Endothelial cell of umbilical vein (primary cell): ENCODE data around the gene MC1R. TPM values are rescaled to one million over a fixed set of nuclear protein-coding genes. Genes with fewer than 3 reads are reported as not detected.

Experiments used
- BruUV-seq: library from RNA; stranded (reverse); fragments of 400-500 nt; replicated peaks from 2 replicates; lab custom pipeline; 2021; lab: Mats Ljungman, UMichigan
- CTCF ChIA-PET: fragments of 300-600, 350-600 bp; sonication (Branson Sonifier 250); formaldehyde crosslinking; loops from one replicate; lab custom pipeline; 2021; ENCODE audit warnings: antibody characterized with exemption, inconsistent platforms; lab: Charles Lee
- POLR2A ChIA-PET: fragments of 300-600, 350-600 bp; sonication (Branson Sonifier 250); formaldehyde crosslinking; loops from one replicate; lab custom pipeline; 2021; ENCODE audit warnings: antibody characterized with exemption, inconsistent platforms; lab: Charles Lee
- DNase-seq: peaks from one replicate; pipeline ENCODE4 v3.0.0-alpha.2; 2011; ENCODE audit warnings: low read depth, low spot score
- FAIRE-seq: peaks from 2 replicates; lab custom pipeline; 2011; peaks lifted over from hg19 to GRCh38; lab: Jason Lieb, UNC
- H2AFZ ChIP-seq: 2 replicates; pipeline ENCODE4 v1.6.0; 2012; ENCODE audit warnings: low read depth, low read length, control low read depth, inconsistent platforms
- H3K27ac ChIP-seq: 2 replicates; pipeline ENCODE4 v1.5.1; 2011; ENCODE audit warnings: low read depth, mild to moderate bottlenecking, control low read depth, low read length, moderate library complexity; ENCODE audit not compliant: insufficient read depth
- H3K27me3 ChIP-seq, 2 experiments: 2 replicates each; pipeline versions ENCODE4 v1.6.0 to v1.6.1; 2011; ENCODE audit warnings: low read length in 2 of 2, mixed read lengths in 1 of 2; ENCODE audit not compliant: control insufficient read depth in 2 of 2, insufficient read depth in 2 of 2
- H3K36me3 ChIP-seq, 2 experiments: 2 replicates in 1 of 2; 3 replicates in 1 of 2; pipeline ENCODE4 v1.5.1; 2011; ENCODE audit warnings: low read length in 2 of 2, mild to moderate bottlenecking in 1 of 2, moderate library complexity in 1 of 2; ENCODE audit not compliant: control insufficient read depth in 2 of 2, insufficient read depth in 2 of 2; ENCODE audit errors: extremely low read depth in 1 of 2
- H3K4me1 ChIP-seq: 3 replicates; pipeline ENCODE4 v1.5.1; 2011; ENCODE audit warnings: mild to moderate bottlenecking, low read length; ENCODE audit not compliant: control insufficient read depth, insufficient read depth; ENCODE audit errors: extremely low read depth
- H3K4me2 ChIP-seq: 2 replicates; pipeline ENCODE4 v1.6.1; 2011; ENCODE audit warnings: low read length, control low read depth, mixed read lengths; ENCODE audit not compliant: insufficient read depth
- H3K4me3 ChIP-seq, 3 experiments: fragments of 200-600 bp in 1 of 3; sonication (generic), shearing (Covaris generic) in 1 of 3; replicated peaks in 1 of 3; 2 replicates each; pipeline ENCODE4 v1.5.1; 2011 to 2016; ENCODE audit warnings: control low read depth in 3 of 3, low read length in 3 of 3, mild to moderate bottlenecking in 2 of 3, inconsistent platforms in 1 of 3, low read depth in 1 of 3, moderate library complexity in 1 of 3; ENCODE audit not compliant: insufficient read depth in 1 of 3
- H3K79me2 ChIP-seq: 2 replicates; pipeline ENCODE4 v1.6.0; 2012; ENCODE audit warnings: low read length, inconsistent platforms; ENCODE audit not compliant: control insufficient read depth, insufficient read depth
- H3K9ac ChIP-seq: replicated peaks from 2 replicates; pipeline ENCODE3; 2011; ENCODE audit warnings: low read length, control low read depth; ENCODE audit not compliant: insufficient read depth; ENCODE audit errors: extremely low read depth
- H3K9me1 ChIP-seq: replicated peaks from 3 replicates; pipeline ENCODE4 v1.6.0; 2011; ENCODE audit warnings: mild to moderate bottlenecking, low read length; ENCODE audit not compliant: control insufficient read depth, insufficient read depth; ENCODE audit errors: extremely low read depth
- H3K9me3 ChIP-seq: replicated peaks from 2 replicates; pipeline ENCODE4 v1.5.1; 2012; ENCODE audit warnings: low read length, inconsistent platforms; ENCODE audit not compliant: control insufficient read depth, insufficient read depth
- H4K20me1 ChIP-seq: replicated peaks from 2 replicates; pipeline ENCODE3; 2011; ENCODE audit warnings: mild to moderate bottlenecking, low read length; ENCODE audit not compliant: control insufficient read depth, insufficient read depth; ENCODE audit errors: extremely low read depth
- EZH2 ChIP-seq: IDR thresholded peaks from 2 replicates; pipeline ENCODE4 v1.6.1; 2012; ENCODE audit warnings: borderline replicate concordance, low read depth, mild to moderate bottlenecking, moderate library complexity, low read length, inconsistent platforms; ENCODE audit not compliant: severe bottlenecking
- FOS ChIP-seq: IDR thresholded peaks from 2 replicates; pipeline ENCODE4 v1.6.1; 2011; ENCODE audit warnings: mild to moderate bottlenecking, low read length, moderate library complexity, borderline replicate concordance; ENCODE audit not compliant: insufficient read depth
- GATA2 ChIP-seq: IDR thresholded peaks from 2 replicates; pipeline ENCODE4 v1.7.0; 2011; ENCODE audit warnings: low read depth, mild to moderate bottlenecking, moderate library complexity, mixed read lengths, low read length; ENCODE audit not compliant: insufficient read length, insufficient read depth
- JUN ChIP-seq: IDR thresholded peaks from 2 replicates; pipeline ENCODE4 v1.6.1; 2011; ENCODE audit warnings: borderline replicate concordance, low read depth; ENCODE audit not compliant: insufficient read length, insufficient read depth
- MYC ChIP-seq: IDR thresholded peaks from one replicate; pipeline ENCODE4 v1.6.1; 2011; ENCODE audit warnings: mild to moderate bottlenecking, low read depth, low read length
- POLR2A ChIP-seq: IDR thresholded peaks from 2 replicates; pipeline ENCODE4 v1.6.1; 2012; ENCODE audit warnings: low read depth, mild to moderate bottlenecking, control low read depth, low read length
- POLR2AphosphoS5 ChIP-seq: IDR thresholded peaks from 2 replicates; pipeline ENCODE4 v1.6.1; 2012; ENCODE audit warnings: low read depth, mild to moderate bottlenecking, control low read depth, low read length, moderate library complexity; ENCODE audit not compliant: insufficient read depth
- dilution Hi-C: fragments of 300-500 bp; cut with MboI; formaldehyde crosslinking; loops from one replicate; pipeline ENCODE4 v1.15.0; 2019; ENCODE audit warnings: low sequenced_read_pairs; ENCODE audit not compliant: extremely low pct_ligation_motif_present
- intact Hi-C: fragments of 100-400 bp; cut with micrococcal nuclease; formaldehyde crosslinking; loops from one replicate; pipeline ENCODE4 v1.10.0; 2022
- polyA plus RNA-seq, 4 experiments: library from polyadenylated mRNA; depleted of rRNA in 3 of 4; stranded (reverse) in 3 of 4; unstranded in 1 of 4; fragments of >200 nt; gene quantifications; 2 replicates each; pipeline versions ENCODE4 v1.2.1 to v1.2.3, GENCODE V29; 2011 to 2012; ENCODE audit warnings: missing spikeins in 1 of 4
- total RNA-seq: library from RNA; stranded (reverse); gene quantifications from 2 replicates; pipeline ENCODE4 v1.2.3, GENCODE V29; 2021
- TF ChIP-seq, protein P1 (sequence below), 2 donors: IDR thresholded peaks; 1 replicate in 1 of 2; 2 replicates in 1 of 2; pipeline ENCODE4 v1.5.1; 2011; ENCODE audit warnings: low read length in 2 of 2, mild to moderate bottlenecking in 2 of 2, moderate library complexity in 2 of 2, control low read depth in 1 of 2, inconsistent platforms in 1 of 2, low read depth in 1 of 2; ENCODE audit not compliant: insufficient read depth in 1 of 2; ENCODE audit errors: extremely low read depth in 1 of 2
- TF ChIP-seq, protein P2 (sequence below): IDR thresholded peaks from 2 replicates; pipeline ENCODE4 v1.6.1; 2011; ENCODE audit not compliant: insufficient read depth, insufficient read length

Gene MC1R
- total and polyA plus RNA-seq, 2 donors (not counting 3 experiments of a cell fraction or from before 2014, with no cell fraction given): 4.0 to 4.9 TPM

- FAIRE-seq: no peak
- Histone ChIP-seq H3K27ac (no peak overlapping the region), H3K4me2 (no peak overlapping the region), H3K36me3 (peaks cover 21 to 39% of the 10 kb centered on the region in 2 experiments), H3K9ac (no peak overlapping the region), H2AFZ (no peak overlapping the region), H3K9me3 (no peaks in the 10 kb centered on the region), H3K4me3 (no peak overlapping the region), H3K4me1 (no peaks in the 10 kb centered on the region), H3K9me1 (no peaks in the 10 kb centered on the region), H4K20me1 (peaks cover 8% of the 10 kb centered on the region), H3K79me2 (peaks cover 62% of the 10 kb centered on the region), H3K27me3 (no peaks in the 10 kb centered on the region)
- no peak for DNase-seq
- CTCF ChIA-PET: interaction anchor here (2.4 kb wide), 1 partner anchor 29 kb away, joined by 8 read pairs; no protein-coding TSS in a partner anchor
- POLR2A ChIA-PET: no interaction called here
- no TSS peak for BruUV-seq
- intact Hi-C loops (no loop called here), dilution Hi-C loops (no loop called here)
- TF ChIP-seq MYC: no peak
- TF ChIP-seq, protein P1, sequence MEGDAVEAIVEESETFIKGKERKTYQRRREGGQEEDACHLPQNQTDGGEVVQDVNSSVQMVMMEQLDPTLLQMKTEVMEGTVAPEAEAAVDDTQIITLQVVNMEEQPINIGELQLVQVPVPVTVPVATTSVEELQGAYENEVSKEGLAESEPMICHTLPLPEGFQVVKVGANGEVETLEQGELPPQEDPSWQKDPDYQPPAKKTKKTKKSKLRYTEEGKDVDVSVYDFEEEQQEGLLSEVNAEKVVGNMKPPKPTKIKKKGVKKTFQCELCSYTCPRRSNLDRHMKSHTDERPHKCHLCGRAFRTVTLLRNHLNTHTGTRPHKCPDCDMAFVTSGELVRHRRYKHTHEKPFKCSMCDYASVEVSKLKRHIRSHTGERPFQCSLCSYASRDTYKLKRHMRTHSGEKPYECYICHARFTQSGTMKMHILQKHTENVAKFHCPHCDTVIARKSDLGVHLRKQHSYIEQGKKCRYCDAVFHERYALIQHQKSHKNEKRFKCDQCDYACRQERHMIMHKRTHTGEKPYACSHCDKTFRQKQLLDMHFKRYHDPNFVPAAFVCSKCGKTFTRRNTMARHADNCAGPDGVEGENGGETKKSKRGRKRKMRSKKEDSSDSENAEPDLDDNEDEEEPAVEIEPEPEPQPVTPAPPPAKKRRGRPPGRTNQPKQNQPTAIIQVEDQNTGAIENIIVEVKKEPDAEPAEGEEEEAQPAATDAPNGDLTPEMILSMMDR (IDR thresholded peaks at IDR 0.05; ENCODE audit: extremely low read depth in 1 of 2, insufficient read depth in 1 of 2, low read depth in 1 of 2, low read length in 2 of 2): no peak
- TF ChIP-seq POLR2AphosphoS5: no peak
- TF ChIP-seq GATA2: no peak
- no peak for TF ChIP-seq POLR2A
- no peak for TF ChIP-seq FOS
- TF ChIP-seq EZH2: no peak
- TF ChIP-seq JUN: no peak
- TF ChIP-seq, protein P2, sequence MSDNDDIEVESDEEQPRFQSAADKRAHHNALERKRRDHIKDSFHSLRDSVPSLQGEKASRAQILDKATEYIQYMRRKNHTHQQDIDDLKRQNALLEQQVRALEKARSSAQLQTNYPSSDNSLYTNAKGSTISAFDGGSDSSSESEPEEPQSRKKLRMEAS: no peak
Observed at GRCh38 chr16:89880477-89881367, 37.9 kb upstream of the MC1R start.
